ENCODE results near the gene ARPC1B.

GRCh38 chr7:99420213-99420612, 45.7 kb downstream of the ARPC1B start:
- TF ChIP-seq, protein P1, sequence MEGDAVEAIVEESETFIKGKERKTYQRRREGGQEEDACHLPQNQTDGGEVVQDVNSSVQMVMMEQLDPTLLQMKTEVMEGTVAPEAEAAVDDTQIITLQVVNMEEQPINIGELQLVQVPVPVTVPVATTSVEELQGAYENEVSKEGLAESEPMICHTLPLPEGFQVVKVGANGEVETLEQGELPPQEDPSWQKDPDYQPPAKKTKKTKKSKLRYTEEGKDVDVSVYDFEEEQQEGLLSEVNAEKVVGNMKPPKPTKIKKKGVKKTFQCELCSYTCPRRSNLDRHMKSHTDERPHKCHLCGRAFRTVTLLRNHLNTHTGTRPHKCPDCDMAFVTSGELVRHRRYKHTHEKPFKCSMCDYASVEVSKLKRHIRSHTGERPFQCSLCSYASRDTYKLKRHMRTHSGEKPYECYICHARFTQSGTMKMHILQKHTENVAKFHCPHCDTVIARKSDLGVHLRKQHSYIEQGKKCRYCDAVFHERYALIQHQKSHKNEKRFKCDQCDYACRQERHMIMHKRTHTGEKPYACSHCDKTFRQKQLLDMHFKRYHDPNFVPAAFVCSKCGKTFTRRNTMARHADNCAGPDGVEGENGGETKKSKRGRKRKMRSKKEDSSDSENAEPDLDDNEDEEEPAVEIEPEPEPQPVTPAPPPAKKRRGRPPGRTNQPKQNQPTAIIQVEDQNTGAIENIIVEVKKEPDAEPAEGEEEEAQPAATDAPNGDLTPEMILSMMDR (IDR thresholded peaks at IDR 0.05): no peak
- no peak for TF ChIP-seq ZFX (IDR thresholded peaks at IDR 0.05; ENCODE audit: borderline replicate concordance)

All from 22Rv1 (cell line).